Keratinocyte (primary cell): ENCODE results near the gene FAF1. TPM values are rescaled to one million over a fixed set of nuclear protein-coding genes. Genes with fewer than 3 reads are reported as not detected.

Experiments
- DNase-seq: peaks from one replicate; pipeline ENCODE4 v3.0.0-alpha.2; 2011; ENCODE audit warnings: low read depth, missing footprints, low spot score
- FAIRE-seq: peaks from 2 replicates; lab custom pipeline; 2011; peaks lifted over from hg19 to GRCh38; lab: Jason Lieb, UNC
- H2AFZ ChIP-seq: 2 replicates; pipeline ENCODE4 v1.6.0; 2012; ENCODE audit warnings: low read length, control low read depth, inconsistent platforms; ENCODE audit not compliant: control insufficient read depth
- H3K27ac ChIP-seq: 2 replicates; pipeline ENCODE4 v1.5.1; 2011; ENCODE audit warnings: low read length; ENCODE audit not compliant: control insufficient read depth, insufficient read depth
- H3K27me3 ChIP-seq: 3 replicates; pipeline ENCODE4 v1.6.0; 2011; ENCODE audit warnings: low read length; ENCODE audit not compliant: control insufficient read depth, insufficient read depth; ENCODE audit errors: extremely low read depth
- H3K36me3 ChIP-seq, 2 experiments: 2 replicates in 1 of 2; 3 replicates in 1 of 2; pipeline ENCODE4 v1.5.1; 2011; ENCODE audit warnings: low read length in 2 of 2, mild to moderate bottlenecking in 1 of 2; ENCODE audit not compliant: control insufficient read depth in 2 of 2, insufficient read depth in 2 of 2; ENCODE audit errors: extremely low read depth in 1 of 2
- H3K4me1 ChIP-seq: 3 replicates; pipeline ENCODE4 v1.5.1; 2011; ENCODE audit warnings: low read length; ENCODE audit not compliant: control insufficient read depth, insufficient read depth; ENCODE audit errors: extremely low read depth
- H3K4me2 ChIP-seq: 3 replicates; pipeline ENCODE4 v1.6.0; 2011; ENCODE audit warnings: low read depth, low read length; ENCODE audit not compliant: control insufficient read depth, insufficient read depth; ENCODE audit errors: extremely low read depth
- H3K4me3 ChIP-seq, 3 experiments: fragments of 200-600 bp in 1 of 3; sonication (generic) in 1 of 3; 2 replicates in 2 of 3; 3 replicates in 1 of 3; pipeline ENCODE4 v1.5.1; 2011 to 2016; ENCODE audit warnings: low read length in 3 of 3, mild to moderate bottlenecking in 3 of 3, control low read depth in 2 of 3, inconsistent platforms in 1 of 3, low read depth in 1 of 3, mixed read lengths in 1 of 3, mixed run types in 1 of 3, moderate library complexity in 1 of 3; ENCODE audit not compliant: control insufficient read depth in 2 of 3, insufficient read depth in 2 of 3; ENCODE audit errors: extremely low read depth in 1 of 3
- H3K79me2 ChIP-seq: 2 replicates; pipeline ENCODE4 v1.6.0; 2012; ENCODE audit warnings: low read length; ENCODE audit not compliant: control insufficient read depth, insufficient read depth
- H3K9ac ChIP-seq: 3 replicates; pipeline ENCODE4 v1.6.0; 2011; ENCODE audit warnings: low read length; ENCODE audit not compliant: control insufficient read depth, insufficient read depth; ENCODE audit errors: extremely low read depth
- H3K9me1 ChIP-seq: 3 replicates; pipeline ENCODE4 v1.6.0; 2011; ENCODE audit warnings: low read length; ENCODE audit not compliant: control insufficient read depth, insufficient read depth; ENCODE audit errors: extremely low read depth
- H3K9me3 ChIP-seq: 2 replicates; pipeline ENCODE4 v1.5.1; 2012; ENCODE audit warnings: low read depth, low read length; ENCODE audit not compliant: control insufficient read depth
- H4K20me1 ChIP-seq: 3 replicates; pipeline ENCODE4 v1.6.0; 2011; ENCODE audit warnings: low read length; ENCODE audit not compliant: control insufficient read depth, insufficient read depth; ENCODE audit errors: extremely low read depth
- EZH2 ChIP-seq: IDR thresholded peaks from one replicate; pipeline ENCODE4 v1.6.1; 2012; ENCODE audit warnings: inconsistent platforms, mild to moderate bottlenecking, low read length, moderate library complexity
- dilution Hi-C: fragments of 300-500 bp; cut with MboI; formaldehyde crosslinking; loops from one replicate; pipeline ENCODE4 v1.7.0; 2020; ENCODE audit warnings: low sequenced_read_pairs; ENCODE audit not compliant: extremely low pct_ligation_motif_present
- polyA plus RNA-seq, 5 experiments: library from polyadenylated mRNA; depleted of rRNA in 3 of 5; stranded (reverse) in 3 of 5; stranded (forward) in 1 of 5; unstranded in 1 of 5; fragments of >200 nt; gene quantifications; 1 replicate in 1 of 5; 2 replicates in 3 of 5; 3 replicates in 1 of 5; pipeline versions ENCODE4 v1.2.1 to v1.2.3, GENCODE V29; 2011 to 2012; ENCODE audit warnings: missing spikeins in 2 of 5, low read depth in 1 of 5, low replicate concordance in 1 of 5
- TF ChIP-seq, protein P1 (sequence below), 3 experiments: IDR thresholded peaks in 1 of 3; conservative IDR thresholded peaks in 1 of 3; optimal IDR thresholded peaks in 1 of 3; 2 replicates in 2 of 3; 3 replicates in 1 of 3; pipeline versions ENCODE3 to v1.5.1; 2011; ENCODE audit warnings: low read length in 3 of 3, mild to moderate bottlenecking in 3 of 3, moderate library complexity in 2 of 3, control low read depth in 1 of 3, inconsistent platforms in 1 of 3; ENCODE audit not compliant: insufficient read depth in 2 of 3; ENCODE audit errors: extremely low read depth in 1 of 3

Gene FAF1
- polyA plus RNA-seq, 1 donor (not counting 4 experiments of a cell fraction or from before 2014, with no cell fraction given), result 33.1 TPM

DNA sequence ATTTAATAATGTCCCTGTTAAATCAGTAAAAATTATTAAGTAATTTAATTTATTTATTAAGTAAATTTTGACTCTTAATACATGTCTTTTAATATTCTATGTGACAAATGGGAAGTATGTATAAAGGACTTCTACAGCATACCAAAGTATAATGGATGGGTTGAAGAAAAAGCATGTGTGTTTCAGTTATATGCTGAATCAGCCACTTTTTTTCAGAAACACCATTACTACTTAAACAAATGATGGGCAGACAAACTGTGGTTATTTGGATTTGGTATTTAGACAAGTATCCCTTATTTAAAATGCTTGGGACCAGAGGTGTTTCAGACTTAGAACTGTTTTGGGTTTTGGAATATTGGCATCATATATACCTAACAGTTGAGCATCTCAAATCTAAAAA lies 360.5 kb downstream of the FAF1 start:
- H4K20me1 ChIP-seq, result no peaks in the 10 kb centered on the region
- H3K4me1 ChIP-seq, result peaks cover 20% of the 10 kb centered on the region
- dilution Hi-C loops, result no loop called here
- no peak overlapping the region for H3K4me3 ChIP-seq
- DNase-seq, result no peak
- H3K9me1 ChIP-seq, result no peaks in the 10 kb centered on the region
- no peaks in the 10 kb centered on the region for H3K36me3 ChIP-seq
- no peaks in the 10 kb centered on the region for H3K9me3 ChIP-seq
- TF ChIP-seq, protein P1, sequence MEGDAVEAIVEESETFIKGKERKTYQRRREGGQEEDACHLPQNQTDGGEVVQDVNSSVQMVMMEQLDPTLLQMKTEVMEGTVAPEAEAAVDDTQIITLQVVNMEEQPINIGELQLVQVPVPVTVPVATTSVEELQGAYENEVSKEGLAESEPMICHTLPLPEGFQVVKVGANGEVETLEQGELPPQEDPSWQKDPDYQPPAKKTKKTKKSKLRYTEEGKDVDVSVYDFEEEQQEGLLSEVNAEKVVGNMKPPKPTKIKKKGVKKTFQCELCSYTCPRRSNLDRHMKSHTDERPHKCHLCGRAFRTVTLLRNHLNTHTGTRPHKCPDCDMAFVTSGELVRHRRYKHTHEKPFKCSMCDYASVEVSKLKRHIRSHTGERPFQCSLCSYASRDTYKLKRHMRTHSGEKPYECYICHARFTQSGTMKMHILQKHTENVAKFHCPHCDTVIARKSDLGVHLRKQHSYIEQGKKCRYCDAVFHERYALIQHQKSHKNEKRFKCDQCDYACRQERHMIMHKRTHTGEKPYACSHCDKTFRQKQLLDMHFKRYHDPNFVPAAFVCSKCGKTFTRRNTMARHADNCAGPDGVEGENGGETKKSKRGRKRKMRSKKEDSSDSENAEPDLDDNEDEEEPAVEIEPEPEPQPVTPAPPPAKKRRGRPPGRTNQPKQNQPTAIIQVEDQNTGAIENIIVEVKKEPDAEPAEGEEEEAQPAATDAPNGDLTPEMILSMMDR (optimal IDR thresholded peaks at IDR 0.05 in 1 of 3, IDR thresholded peaks at IDR 0.05 in 1 of 3, conservative IDR thresholded peaks at IDR 0.05 in 1 of 3; ENCODE audit: extremely low read depth in 1 of 3, insufficient read depth in 2 of 3, low read length in 3 of 3), result no peak
- TF ChIP-seq EZH2, result no peak
- no peaks in the 10 kb centered on the region for H3K79me2 ChIP-seq
- no peaks in the 10 kb centered on the region for H3K27me3 ChIP-seq
- no peak overlapping the region for H3K9ac ChIP-seq
- H3K27ac ChIP-seq, result no peak overlapping the region
- no peak overlapping the region for H2AFZ ChIP-seq
- FAIRE-seq, result no peak
- H3K4me2 ChIP-seq, result no peak overlapping the region

DNA sequence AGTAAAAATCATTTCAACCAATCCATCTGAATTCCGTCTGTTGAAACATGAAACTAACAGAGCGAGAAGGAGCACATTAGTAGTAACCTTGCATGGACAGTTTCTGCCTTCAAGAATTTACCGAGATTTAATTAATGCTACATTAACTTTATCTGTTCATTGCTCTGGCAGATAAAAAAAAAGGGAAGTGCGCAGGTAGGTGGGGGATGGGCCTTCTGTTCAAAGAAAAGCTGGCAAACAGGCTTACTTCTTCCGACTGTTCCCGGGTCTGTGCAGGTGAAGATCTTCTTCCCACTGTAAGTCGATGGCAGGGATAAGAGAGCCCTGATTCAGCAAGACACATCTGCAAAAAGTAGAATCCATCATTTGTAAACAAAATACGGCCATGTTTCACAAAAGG lies 364.2 kb downstream of the FAF1 start:
- H3K4me2 ChIP-seq, result no peak overlapping the region
- no peak overlapping the region for H3K9ac ChIP-seq
- no peak for DNase-seq
- H4K20me1 ChIP-seq, result no peaks in the 10 kb centered on the region
- no peaks in the 10 kb centered on the region for H3K27me3 ChIP-seq
- FAIRE-seq, result no peak
- dilution Hi-C loops, result no loop called here
- H3K9me3 ChIP-seq, result no peaks in the 10 kb centered on the region
- H3K79me2 ChIP-seq, result no peaks in the 10 kb centered on the region
- no peaks in the 10 kb centered on the region for H3K36me3 ChIP-seq
- TF ChIP-seq EZH2, result no peak
- TF ChIP-seq, protein P1 (optimal IDR thresholded peaks at IDR 0.05 in 1 of 3, IDR thresholded peaks at IDR 0.05 in 1 of 3, conservative IDR thresholded peaks at IDR 0.05 in 1 of 3; ENCODE audit: extremely low read depth in 1 of 3, insufficient read depth in 2 of 3, low read length in 3 of 3), result no peak
- no peak overlapping the region for H3K4me3 ChIP-seq
- H3K9me1 ChIP-seq, result no peaks in the 10 kb centered on the region
- no peak overlapping the region for H3K27ac ChIP-seq
- no peak overlapping the region for H2AFZ ChIP-seq
- no peaks in the 10 kb centered on the region for H3K4me1 ChIP-seq
